Pulmonary artery endothelial cell (primary cell): ENCODE measurements around the gene NXNL2. TPM values are rescaled to one million over a fixed set of nuclear protein-coding genes. Genes with fewer than 3 reads are reported as not detected.

Source experiments
- DNase-seq: peaks from one replicate; pipeline ENCODE4 v3.0.0-alpha.2; 2011; ENCODE audit warnings: low read depth, low spot score
- total RNA-seq: library from RNA; depleted of rRNA; stranded (reverse); fragments of >200 nt; gene quantifications from 2 replicates; pipeline ENCODE4 v1.2.3, GENCODE V29; 2014

NXNL2 gene
- not detected in 2 replicates for total RNA-seq

DNA sequence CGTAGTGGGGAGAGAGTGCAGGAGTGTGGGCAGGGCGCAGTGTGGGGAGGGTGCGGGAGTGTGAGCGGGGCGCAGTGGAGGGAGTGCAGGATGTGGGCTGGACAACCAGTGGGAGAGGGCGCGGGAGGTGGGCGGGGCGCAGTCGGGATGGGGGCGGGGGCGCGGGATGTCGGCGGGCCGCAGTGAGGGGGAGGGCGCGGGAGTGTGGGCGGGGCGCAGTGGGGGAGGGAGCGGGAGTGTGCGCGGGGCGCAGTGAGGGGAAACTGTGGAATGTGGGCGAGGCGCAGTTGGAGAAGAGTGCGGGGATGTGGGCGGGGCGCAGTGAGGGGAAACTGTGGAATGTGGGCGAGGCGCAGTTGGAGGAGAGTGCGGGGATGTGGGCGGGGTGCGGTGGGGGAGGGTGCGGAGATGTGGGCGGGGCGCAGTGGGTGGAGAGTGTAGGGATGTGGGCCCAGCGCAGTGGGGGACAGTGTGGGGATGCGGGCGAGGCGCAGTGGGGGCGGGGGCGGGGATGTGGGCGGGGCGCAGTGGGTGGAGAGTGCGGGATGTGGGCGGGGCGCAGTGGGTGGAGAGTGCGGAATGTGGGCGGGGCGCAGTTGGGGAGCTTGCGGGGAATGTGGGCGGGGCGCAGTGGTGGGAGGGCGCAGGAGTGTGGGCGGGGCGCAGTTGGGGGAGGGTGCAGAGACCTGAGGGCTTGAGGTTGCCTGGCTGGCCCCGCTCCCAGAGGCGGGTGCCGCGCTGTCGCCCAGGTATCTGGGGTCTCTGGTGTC, at the start of gene NXNL2:
NXNL2 (plus strand) TSS at position 723 of the 770 bp plus-strand sequence. CDS start 257 bp downstream, outside the sequence.
- DNase-seq: no peak

DNA sequence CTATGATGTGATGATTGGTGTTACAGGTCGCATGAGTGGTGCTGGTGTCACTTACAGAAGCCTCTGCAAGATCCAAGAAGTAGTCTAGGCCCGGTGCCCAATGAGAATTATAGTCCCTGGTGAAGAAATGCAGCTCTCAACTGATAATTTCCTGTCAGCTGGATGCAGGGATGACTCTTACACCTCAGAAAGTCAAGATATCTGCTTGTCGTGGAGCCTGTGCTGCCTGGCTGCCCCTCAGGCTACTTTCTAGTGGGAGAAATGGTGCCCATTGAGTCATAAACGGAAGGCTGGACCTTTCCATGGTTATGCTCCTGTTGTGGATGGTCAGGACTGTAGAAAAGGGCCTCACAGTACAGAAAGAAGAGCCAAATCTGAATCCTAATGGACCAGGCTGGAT, 46.8 kb upstream of the NXNL2 start:
- no peak for DNase-seq

DNA sequence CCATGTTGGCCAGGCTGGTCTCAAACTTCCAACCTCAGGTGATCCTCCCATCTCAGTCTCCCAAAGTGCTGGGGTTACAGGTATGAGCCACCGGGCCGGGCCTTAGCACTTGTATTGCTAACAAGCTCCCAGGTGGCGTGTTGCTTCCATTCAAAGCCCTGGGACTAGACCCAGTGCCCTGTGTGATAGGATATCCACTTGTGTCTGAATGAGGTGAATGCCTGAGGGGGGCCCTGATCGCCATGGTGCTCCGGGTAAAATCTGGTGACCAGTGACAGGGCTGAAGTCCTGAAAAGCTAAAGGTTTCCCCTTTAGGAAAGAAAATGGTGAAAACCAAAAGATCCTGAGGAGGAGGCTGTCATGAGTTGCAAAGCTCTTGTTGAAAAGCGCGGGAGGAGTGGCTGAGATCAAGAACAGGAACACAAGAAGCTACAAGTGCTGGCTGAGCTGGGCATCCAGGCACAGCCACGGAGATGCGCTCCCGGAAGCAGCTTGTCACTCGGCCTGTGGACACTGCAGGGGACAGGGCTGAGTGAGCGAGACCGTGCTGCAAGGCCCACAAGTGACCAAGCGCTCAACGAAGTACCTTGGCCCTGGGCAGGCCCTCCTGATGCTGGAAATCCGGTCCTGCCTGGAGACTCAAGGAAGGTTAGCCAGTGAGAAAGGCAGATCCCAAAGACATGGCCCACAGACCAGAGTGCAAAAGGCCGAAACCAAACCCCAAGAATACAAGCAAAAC, 39.8 kb upstream of the NXNL2 start:
- DNase-seq: no peak

DNA sequence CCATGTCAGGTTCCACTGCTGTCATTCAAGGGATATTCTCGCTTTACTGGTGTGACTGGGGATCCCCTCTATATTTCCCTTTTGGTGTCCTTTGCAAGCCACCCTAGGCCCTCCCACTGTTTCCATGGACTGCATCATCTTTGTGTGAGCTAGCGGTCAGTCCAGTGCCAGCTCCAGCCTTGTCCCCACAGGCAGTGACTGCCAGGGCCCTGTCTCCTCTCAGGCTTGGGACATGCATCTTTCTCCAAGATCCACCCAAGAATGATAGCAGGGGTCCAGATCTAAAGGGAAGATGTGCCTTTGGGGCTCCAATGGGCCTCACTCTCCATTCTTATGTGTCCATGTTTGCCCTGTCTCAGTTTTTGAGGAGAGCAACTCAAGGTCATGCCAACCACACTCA, 37.8 kb upstream of the NXNL2 start:
- no peak for DNase-seq

DNA sequence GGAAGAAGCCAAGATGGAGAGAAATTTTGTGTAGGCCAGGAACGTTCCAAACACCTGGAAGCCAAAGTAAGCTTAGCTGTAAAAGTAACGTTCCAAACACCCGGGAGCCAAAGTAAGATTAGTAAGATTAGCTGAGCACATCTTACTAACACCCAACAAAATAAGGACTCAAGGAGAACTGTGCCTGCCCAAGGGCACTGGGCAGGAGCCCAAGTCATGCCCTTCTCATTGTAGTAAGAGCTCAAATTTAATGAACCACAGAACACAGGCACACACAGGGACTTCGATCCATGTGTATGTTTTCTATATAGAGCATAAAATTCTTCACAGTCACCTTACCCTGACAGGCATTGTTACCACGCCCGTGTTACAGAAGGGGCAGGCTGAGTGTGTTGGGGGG, 36.1 kb upstream of the NXNL2 start:
- DNase-seq: no peak

DNA sequence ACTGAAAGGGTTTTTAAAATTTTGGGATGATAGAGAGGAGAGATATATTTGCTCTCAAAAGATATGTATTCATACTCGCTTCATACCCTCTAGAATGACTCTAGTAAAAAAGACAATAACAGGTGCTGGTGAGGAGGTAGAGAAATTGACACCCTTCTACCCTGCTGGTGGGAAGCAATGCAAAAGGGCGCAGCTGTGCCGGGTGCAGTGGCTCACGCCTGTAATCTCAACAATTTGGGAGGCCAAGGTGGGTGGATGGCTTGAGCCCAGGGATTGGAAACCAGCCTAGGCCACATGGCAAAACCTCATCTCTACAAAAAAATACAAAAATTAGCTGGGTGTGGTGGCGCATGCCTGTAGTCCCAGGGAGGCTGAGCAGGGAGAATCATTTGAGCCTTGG, 33.9 kb upstream of the NXNL2 start:
- DNase-seq: no peak

DNA sequence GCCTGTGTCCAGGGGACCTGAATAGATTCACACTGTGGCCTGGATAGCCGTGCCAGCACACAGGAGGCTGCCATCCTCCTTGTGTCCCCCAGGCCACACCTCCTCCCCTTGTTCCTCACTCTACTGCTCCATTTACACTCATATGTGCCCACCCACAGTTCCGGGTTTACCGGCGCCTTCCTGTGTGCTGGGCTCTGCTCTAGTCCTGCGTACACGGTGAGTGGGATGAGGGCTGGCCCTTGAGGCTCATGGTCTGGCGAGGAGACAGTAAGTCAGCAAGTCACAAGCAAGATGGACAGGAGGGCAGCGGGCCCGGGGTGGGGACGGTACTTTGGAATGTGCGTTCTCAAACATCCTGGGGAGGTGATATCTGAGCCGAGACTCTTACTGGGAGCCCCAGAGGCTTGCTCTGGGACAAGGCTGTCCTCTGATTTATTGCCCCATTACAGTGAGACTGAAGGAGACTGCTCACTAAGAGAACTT, 32.4 kb upstream of the NXNL2 start:
- DNase-seq: no peak

DNA sequence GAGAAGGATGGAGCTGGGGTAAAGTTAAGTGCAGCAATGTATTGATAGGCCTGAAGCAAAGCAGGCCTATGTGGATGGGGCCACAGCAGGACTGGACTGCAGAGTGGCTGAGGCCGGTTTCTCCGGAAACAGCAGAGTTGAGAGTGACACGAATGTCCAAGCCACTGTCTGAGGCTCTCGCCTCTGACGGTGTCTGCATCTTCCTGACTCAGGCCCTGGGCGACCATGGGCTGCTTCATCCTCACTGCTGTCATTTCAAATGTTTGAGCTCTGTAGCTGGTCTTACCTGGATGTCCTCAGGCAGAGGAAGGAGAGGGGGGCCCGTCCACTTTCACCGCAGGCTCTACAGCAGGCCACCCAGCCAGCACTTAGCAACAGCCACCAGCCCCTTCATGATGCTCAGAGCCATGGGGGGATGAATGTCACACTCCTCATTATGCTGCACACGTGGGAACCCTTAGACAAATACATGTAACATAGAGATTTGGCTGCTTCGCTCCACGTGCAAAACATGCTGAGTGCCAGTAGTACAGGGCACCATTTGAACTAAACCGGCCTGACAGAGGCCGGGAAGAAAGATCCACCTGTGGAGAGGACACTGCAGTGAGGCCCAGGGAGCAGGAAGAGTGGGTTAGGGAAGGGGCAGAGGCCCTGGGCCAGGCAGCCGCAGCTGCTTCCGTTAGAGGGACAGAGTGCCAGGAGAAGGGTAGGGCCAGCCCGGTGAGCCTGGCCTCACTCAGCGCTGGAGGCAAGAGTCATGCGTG, 31.7 kb upstream of the NXNL2 start:
- DNase-seq: no peak

DNA sequence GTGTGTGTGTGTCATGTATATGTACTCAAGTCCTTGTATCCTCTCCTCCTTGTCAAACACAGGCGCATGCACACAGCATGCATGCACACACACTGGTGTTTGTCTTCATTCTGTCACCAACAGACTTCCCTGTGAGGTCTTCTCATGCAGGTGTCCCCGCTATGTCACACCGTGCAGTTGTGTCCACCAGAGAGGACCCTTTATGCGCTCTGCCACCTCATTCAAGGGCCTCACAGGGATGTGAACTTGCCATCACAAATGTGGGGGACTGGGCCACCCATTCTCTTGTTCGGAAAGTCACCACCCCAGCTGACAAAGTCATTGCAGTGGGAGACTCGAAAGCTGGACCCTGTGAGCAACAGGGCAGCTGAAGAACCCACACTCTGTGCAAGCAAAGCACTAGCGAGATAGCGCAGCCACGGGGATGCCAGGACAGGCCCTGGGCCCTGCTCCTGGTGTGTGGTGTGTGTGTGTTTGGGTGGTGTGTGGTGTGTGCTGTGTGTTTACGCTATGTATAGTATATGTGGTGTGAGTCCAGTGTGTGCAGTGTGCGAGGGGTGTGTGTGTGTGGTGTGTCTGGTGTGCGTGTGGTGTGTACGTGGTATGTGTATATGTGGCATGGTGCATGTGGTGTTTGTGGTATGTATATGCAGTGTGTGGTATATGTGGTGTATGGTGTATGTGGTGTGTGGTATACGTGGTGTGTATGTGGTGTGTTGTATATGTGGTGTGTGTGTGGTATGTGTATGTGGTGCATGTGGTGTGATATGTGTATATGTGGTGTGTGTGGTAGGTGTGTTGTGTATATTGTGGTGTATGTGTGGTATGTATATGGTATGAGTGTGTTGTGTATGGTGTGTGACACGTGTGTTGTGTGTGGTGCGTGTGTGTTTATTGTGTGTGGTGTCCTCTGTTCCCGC, 30.9 kb upstream of the NXNL2 start:
- DNase-seq: no peak

DNA sequence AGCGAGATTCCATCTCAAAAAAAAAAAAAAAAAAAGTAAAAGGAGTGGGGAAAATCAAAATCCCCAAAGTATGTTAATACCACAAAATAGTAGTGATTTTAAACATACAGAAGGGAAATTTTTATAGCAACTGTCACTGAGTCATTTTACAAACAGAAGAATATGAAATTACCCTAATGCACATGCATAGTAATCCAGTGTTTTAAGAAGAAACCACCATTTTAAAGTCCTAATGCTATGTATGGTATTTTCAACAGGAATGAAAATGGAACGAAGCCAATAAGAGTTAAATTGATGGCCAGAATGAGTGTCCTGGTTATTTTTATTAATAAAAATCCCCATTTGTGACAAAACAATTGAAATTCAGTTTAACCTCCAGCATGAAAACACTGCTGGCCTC, 26.7 kb upstream of the NXNL2 start:
- no peak for DNase-seq

DNA sequence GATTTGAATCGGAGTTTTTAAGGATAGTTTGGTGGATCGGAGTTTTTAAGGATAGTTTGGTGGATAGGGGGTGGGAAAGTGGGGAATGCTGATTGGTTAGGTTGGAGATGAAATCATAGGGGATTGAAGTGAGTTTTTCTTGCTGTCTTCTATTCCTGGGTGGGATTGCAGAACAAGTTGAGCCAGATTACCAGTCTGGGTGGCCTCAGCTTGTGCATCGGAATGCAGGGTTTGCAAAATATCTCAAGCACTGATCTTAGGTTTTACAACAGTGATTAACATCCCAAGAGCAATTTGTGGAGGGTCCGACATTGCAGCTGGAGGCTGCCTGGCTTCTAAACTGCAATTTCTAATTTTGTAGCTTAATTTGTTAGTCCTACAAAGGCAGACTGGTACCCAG, 23.1 kb upstream of the NXNL2 start:
- no peak for DNase-seq

DNA sequence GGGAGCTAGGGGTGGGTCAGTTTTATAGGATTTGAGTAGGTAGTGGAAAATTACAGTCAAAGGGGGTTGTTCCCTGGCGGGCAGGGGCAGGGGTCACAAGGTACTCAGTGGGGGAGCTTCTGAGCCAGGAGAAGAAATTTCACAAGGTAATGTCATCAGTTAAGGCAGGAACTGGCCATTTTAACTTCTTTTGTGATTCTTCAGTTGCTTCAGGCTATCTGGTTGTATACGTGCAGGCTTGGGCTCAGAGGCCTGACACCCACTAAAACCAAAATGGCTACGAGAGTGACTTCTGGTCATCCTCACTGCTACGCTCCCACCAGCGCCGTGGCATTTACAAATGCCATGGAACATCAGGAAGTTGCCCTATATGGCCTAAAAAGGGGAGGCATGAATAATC, 20.7 kb upstream of the NXNL2 start:
- DNase-seq: no peak

DNA sequence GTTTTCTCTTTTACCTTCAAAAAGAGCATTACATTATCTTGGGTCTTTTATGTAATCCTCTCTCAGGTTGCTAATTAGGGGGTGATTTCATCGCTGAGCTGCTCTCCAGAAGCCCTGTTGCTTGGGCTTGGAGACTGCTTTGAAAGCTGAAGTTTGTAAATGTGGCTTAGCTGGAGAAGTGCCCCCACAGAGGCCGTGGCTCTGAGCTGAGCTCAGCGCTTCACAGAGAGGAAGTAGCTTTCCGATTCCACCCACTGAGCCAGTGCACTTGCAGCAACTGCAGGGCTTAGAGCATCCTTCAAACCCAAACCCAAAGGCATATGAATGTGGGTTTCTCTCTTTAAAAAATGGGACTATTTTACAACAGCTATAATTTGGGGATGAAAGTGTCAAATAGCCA, 13.7 kb upstream of the NXNL2 start:
- no peak for DNase-seq

DNA sequence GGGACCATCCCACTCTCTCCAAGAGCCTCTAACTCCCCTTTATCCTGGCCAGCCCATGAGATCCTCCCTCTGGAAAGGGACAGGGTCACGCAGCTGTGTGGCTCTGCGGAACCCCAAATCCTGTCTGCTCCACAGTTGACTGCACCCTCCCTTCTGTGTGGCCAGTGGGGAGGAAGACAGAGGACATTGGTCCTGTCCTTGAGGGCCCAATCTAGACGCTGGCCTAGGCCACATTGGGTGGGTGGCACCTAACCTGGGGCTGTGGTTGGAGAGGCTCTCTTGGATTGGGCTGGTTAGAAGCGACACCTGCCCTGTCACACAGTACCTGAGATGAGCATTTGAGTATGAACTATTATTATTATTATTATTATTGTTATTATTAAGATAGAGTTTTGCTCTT, 12.6 kb upstream of the NXNL2 start:
- DNase-seq: no peak

DNA sequence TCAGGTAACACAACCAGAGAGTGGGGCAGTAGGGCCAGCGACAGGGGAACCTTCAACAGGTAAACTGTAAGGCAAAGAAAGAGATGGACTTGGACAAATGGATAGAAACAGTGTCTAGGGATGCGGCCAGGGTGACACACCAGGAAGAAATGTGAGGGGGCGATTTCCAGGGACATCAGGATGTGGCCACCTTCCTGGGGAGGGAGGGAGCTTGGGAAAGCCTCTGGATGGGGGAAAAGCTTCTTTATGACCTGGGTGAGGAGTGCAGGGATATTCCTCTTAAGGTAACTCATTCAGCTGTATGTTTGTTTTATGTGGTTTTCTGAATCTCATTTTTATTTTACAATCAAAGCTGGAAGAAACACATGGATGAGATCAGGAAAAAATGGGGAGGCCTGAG, 11.9 kb upstream of the NXNL2 start:
- no peak for DNase-seq

DNA sequence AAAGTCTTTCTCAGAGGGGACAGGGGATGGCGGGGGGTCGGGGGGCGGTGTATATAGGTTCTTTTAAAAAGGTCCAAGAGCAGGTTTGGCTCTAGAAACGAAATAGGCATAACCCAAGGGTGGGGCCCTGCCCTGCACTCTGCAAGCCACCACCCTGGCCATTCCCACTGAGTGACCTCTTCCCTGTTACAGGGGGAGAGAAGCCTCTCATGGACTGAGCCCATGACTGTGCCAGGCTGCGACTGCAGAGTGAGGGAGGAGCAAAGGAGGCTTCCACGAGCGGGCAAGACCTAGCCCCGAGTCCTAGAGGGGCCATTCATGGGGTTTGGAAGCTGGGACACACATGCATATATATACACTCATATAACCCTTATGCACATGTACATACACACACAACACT, 10.1 kb upstream of the NXNL2 start:
- no peak for DNase-seq

DNA sequence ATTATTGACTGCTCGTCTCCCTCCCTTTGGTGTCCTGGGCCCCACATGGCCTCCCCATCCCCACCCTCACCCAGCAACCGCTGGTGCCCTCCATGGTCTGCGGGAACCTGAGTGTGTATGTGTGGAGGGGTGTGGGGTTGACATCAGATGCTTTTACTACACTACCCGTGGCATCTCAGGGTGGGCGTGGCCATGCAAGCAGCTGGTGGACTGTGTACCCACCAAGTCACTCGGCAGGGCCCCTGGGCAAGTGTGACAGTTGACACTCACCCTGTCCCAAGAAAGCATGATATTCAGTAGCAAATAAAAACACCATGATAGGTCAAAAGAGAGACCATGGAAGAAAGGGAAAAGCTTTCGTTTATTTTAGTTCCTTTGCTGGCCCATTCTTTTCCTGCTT, 7.4 kb upstream of the NXNL2 start:
- DNase-seq: no peak

DNA sequence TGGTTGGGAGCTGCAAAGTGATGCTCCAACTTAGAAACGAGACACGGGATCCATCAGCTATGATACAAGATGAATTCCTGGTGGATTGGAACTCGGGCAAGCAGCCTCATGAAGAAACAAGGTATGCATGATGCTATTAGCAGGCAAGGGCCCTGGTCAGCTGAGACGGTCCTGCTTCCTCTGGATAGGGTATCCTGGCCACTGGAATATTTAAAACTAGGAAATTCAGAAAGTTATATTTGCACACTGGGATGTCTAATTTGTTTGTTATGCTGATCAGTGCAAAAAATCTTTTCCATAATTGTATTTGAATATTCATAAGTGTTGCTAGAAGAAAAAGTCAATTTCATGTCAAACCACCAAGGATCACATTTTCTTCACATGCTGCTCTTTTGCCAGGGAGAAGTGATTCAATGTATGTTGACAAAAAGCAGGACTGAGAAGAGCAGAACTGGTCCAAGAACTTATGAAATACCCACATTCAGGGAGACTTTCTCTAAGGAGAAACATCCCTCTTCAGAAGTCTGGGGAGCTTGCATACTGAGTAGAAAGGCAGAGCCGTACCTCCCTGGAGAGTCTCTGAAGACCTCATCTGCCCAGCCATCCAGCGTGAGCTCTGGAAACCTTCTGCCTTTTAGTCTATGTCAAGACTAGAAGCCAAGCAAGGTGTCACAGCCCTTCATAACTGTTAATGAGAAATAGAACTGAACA, 6.7 kb upstream of the NXNL2 start:
- no peak for DNase-seq

DNA sequence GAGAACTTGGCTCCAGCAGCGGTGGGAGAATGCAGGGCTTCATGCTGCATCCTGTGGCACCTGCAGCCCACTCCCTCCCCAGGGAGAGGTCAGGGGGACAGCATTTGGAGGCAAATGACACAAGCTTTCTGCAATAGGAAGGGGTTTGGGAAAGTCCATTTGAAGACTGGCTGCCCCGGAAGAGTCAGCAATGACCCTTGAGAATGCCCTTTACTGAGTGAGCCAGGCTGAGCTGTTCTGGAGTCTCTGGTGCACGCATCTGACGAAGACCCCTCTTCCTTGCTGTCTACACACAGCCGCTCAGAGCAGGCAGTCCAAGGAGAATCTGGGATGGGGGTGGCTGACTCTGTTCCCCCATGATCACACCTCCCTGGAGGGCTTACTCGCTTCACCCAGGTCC, 5.5 kb upstream of the NXNL2 start:
- no peak for DNase-seq

DNA sequence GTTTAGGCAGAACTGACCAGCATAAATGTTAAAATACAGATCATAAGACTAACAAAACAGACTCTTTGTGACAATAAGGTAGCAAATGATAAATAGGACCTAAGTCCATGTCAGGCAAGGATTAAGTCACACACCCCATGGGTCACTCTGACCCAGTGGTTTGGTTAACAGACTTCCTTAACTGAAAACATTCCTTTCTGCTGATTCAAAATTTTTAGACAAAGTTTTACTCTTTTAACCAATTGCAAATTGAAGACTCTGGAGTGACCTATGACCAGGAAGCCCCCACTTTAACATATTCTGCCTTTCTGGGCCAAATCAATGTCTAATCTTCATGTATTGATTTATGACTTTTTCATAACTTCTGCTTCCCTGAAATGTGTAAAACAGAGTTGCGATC, 4.9 kb upstream of the NXNL2 start:
- DNase-seq: no peak
